ENCODE measurements around the gene XRN1. TPM values are rescaled to one million over a fixed set of nuclear protein-coding genes. Genes with fewer than 3 reads are reported as not detected.
A peak's percentile ranks its signal among the peaks of the same experiment; 100 is the strongest.
"Not testable (repeated sequence)": the region's sequence is repeated elsewhere in the genome, so short reads cannot be mapped to it uniquely, and the experiment has no call there.

The XRN1 gene
- total RNA-seq, 1 donor from 2014 or later = 27.0 TPM

DNA sequence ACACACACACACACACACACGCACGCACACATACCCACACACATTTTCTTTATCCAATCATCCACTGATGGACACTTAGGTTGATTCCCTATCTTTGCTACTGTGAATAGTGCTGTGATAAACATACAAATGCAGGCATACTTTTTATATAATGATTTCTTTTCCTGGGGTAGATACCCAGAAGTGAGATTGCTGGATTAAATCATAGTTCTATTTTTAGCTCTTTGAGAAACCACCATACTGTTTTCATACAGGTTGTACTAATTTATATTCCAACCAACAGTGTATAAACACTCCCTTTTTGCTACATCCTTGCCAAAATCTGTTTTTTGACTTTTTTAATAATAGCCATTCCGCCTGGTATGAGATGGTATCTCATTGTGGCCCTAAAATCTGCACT is 127.9 kb downstream of the XRN1 start:
- no peak overlapping the region for H3K4me3 Mint-ChIP-seq (ENCODE audit: unreplicated experiment)
- peaks cover 25% of the 10 kb centered on the region for H3K4me1 Mint-ChIP-seq (ENCODE audit: low read depth)
- peaks cover 24% of the 10 kb centered on the region for H3K36me3 Mint-ChIP-seq (ENCODE audit: low read depth)
- no peak for TF ChIP-seq CTCF (IDR thresholded peaks at IDR 0.05)
- no peak for DNase-seq (ENCODE audit: low spot score)
- no peaks in the 10 kb centered on the region for H3K27me3 Mint-ChIP-seq (ENCODE audit: low read depth)
- H3K27ac Mint-ChIP-seq (ENCODE audit: unreplicated experiment) = no peak overlapping the region
- peaks cover 17% of the 10 kb centered on the region for H3K9me3 Mint-ChIP-seq (ENCODE audit: low read depth)

DNA sequence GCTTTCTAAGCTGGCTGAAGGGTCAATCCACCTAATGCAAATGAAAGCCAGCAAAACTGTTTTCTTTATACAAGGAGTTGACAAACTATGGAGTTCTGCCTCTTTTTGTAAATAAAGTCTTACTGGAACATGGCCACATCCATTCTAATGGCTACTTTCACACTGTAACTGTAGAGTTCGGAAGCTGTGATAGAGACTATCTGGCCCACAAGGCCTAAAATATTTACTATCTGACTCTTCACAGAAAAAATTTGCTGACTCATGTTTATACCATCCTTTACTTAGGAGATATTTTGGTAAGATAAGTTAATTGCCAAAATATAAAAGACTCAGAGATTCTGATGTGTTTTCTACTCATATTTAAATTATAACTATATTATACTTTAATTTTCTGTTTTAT is 128.7 kb downstream of the XRN1 start:
- H3K27ac Mint-ChIP-seq (ENCODE audit: unreplicated experiment) = no peak overlapping the region
- TF ChIP-seq CTCF (IDR thresholded peaks at IDR 0.05) = no peak
- H3K4me3 Mint-ChIP-seq (ENCODE audit: unreplicated experiment) = no peak overlapping the region
- peaks cover 14% of the 10 kb centered on the region for H3K9me3 Mint-ChIP-seq (ENCODE audit: low read depth)
- H3K4me1 Mint-ChIP-seq (ENCODE audit: low read depth) = peaks cover 25% of the 10 kb centered on the region
- H3K27me3 Mint-ChIP-seq (ENCODE audit: low read depth) = no peaks in the 10 kb centered on the region
- DNase-seq (ENCODE audit: low spot score) = no peak
- peaks cover 21% of the 10 kb centered on the region for H3K36me3 Mint-ChIP-seq (ENCODE audit: low read depth)

GRCh38 chr3:142318331-142318730 is 129.5 kb downstream of the XRN1 start:
- peaks cover 25% of the 10 kb centered on the region for H3K36me3 Mint-ChIP-seq (ENCODE audit: low read depth)

DNA sequence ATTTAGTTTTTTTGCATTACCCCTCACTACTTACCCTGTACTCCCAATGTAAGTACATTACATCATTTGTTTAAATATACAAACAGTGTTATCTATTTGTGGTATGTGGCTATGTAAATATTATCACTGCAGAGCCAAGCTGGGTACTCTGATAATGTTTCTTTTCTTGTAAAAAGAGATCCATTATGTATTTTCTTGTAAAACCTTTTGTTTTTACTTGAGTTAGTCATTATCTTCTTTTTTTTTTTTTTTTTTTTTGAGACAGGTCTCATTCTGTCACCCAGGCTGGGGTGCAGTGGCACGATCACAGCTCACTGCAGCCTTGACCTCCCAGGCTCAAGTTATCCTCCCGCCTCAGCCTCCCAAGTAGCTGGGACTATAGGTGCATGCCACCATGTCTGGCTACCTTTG is 131.9 kb downstream of the XRN1 start:
- DNase-seq (ENCODE audit: low spot score); H3K27me3 Mint-ChIP-seq (ENCODE audit: low read depth); H3K27ac Mint-ChIP-seq (ENCODE audit: unreplicated experiment); H3K4me3 Mint-ChIP-seq (ENCODE audit: unreplicated experiment): not testable (repeated sequence)
- peaks cover 14% of the 10 kb centered on the region for H3K9me3 Mint-ChIP-seq (ENCODE audit: low read depth)
- H3K4me1 Mint-ChIP-seq (ENCODE audit: low read depth) = peaks cover 21% of the 10 kb centered on the region
- H3K36me3 Mint-ChIP-seq (ENCODE audit: low read depth) = peaks cover 27% of the 10 kb centered on the region

More at GRCh38 chr3:142318331-142318730, 129.5 kb downstream of the XRN1 start:
- no peak for TF ChIP-seq CTCF (IDR thresholded peaks at IDR 0.05)
- Mint-ChIP-seq H3K9me3 (ENCODE audit: low read depth) (peaks cover 14% of the 10 kb centered on the region), H3K27me3 (ENCODE audit: low read depth) (no peaks in the 10 kb centered on the region), H3K27ac (ENCODE audit: unreplicated experiment) (peak overlapping the region; percentile 42), H3K4me3 (ENCODE audit: unreplicated experiment) (no peak overlapping the region), H3K4me1 (ENCODE audit: low read depth) (peaks cover 25% of the 10 kb centered on the region)
- DNase-seq (ENCODE audit: low spot score) = no peak

DNA sequence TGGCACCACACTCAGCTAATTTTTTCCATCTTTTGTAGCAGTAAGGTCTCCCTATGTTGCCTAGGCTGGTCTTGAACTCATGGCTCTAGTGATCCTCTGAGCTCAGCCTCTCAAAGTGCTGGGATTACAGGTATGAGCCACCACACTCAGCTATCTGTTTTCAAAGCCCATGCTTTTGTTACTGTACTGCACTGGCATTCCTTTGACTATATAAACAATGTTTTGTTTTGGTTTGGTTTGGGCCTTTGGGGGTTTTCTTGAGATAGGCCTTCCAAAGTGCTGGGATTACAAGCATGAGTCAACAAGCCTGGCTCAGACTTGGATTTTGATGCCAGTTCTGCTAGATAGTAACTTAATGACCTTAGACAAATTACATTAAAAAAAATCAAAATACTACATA is 132.8 kb downstream of the XRN1 start:
- peaks cover 10% of the 10 kb centered on the region for H3K9me3 Mint-ChIP-seq (ENCODE audit: low read depth)
- no peak for DNase-seq (ENCODE audit: low spot score)
- no peak overlapping the region for H3K4me3 Mint-ChIP-seq (ENCODE audit: unreplicated experiment)
- peaks cover 18% of the 10 kb centered on the region for H3K4me1 Mint-ChIP-seq (ENCODE audit: low read depth)
- no peak for TF ChIP-seq CTCF (IDR thresholded peaks at IDR 0.05)
- no peak overlapping the region for H3K27ac Mint-ChIP-seq (ENCODE audit: unreplicated experiment)
- H3K36me3 Mint-ChIP-seq (ENCODE audit: low read depth) = peaks cover 24% of the 10 kb centered on the region
- H3K27me3 Mint-ChIP-seq (ENCODE audit: low read depth) = no peaks in the 10 kb centered on the region

GRCh38 chr3:142310439-142310838 is 137.4 kb downstream of the XRN1 start:
- DNase-seq (ENCODE audit: low spot score) = no peak
- Mint-ChIP-seq H3K4me1 (ENCODE audit: low read depth) (no peaks in the 10 kb centered on the region), H3K36me3 (ENCODE audit: low read depth) (peaks cover 19% of the 10 kb centered on the region), H3K27me3 (ENCODE audit: low read depth) (no peaks in the 10 kb centered on the region), H3K27ac (ENCODE audit: unreplicated experiment) (no peak overlapping the region), H3K9me3 (ENCODE audit: low read depth) (no peaks in the 10 kb centered on the region), H3K4me3 (ENCODE audit: unreplicated experiment) (no peak overlapping the region)
- TF ChIP-seq CTCF (IDR thresholded peaks at IDR 0.05) = no peak

DNA sequence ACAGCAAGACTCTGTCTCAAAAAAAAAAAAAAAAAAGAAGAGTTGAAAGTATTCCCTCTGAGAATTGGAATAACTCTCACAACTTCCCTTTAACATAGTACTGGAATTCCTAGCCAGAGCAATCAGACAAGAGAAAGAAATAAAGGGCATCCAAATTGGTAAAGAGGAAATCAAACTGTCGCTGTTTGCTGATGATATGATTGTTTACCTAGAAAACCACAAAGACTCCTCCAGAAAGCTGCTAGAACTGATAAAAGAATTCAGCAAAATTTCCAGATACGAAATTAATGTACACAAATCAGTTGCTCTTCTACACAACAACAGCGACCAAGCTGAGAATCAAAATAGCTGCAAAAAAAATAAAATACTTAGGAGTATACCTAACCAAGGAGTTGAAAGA is 145.0 kb downstream of the XRN1 start:
- Mint-ChIP-seq H3K9me3 (ENCODE audit: low read depth) (peaks cover 33% of the 10 kb centered on the region), H3K36me3 (ENCODE audit: low read depth) (peaks cover 26% of the 10 kb centered on the region)
- not testable (repeated sequence) for H3K4me3 Mint-ChIP-seq (ENCODE audit: unreplicated experiment); H3K27ac Mint-ChIP-seq (ENCODE audit: unreplicated experiment); H3K27me3 Mint-ChIP-seq (ENCODE audit: low read depth); DNase-seq (ENCODE audit: low spot score); H3K4me1 Mint-ChIP-seq (ENCODE audit: low read depth)
